ENCODE results near the gene NOL12.

DNA sequence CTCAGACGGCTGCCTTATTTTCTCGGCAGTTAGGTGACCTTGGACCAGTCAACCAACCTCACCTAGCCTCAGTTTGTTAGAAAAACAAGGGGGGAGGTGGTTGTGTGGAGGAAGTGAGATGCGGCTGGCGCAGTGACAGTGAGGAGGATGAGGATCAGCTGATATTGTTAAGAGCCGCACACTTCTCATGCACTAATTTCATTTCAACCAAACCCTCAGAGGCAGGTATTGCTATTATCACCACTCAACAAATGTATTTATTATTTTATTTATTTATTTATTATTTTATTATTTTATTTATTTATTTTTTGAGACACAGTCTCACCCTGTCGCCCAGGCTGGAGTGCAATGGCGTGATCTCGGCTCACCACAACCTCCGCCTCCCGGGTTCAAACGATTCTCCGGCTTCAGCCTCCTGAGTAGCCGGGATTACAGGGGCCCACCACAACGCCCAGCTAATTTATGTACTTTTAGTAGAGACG lies 8.6 kb upstream of the NOL12 start:
- TF ChIP-seq, protein P1, sequence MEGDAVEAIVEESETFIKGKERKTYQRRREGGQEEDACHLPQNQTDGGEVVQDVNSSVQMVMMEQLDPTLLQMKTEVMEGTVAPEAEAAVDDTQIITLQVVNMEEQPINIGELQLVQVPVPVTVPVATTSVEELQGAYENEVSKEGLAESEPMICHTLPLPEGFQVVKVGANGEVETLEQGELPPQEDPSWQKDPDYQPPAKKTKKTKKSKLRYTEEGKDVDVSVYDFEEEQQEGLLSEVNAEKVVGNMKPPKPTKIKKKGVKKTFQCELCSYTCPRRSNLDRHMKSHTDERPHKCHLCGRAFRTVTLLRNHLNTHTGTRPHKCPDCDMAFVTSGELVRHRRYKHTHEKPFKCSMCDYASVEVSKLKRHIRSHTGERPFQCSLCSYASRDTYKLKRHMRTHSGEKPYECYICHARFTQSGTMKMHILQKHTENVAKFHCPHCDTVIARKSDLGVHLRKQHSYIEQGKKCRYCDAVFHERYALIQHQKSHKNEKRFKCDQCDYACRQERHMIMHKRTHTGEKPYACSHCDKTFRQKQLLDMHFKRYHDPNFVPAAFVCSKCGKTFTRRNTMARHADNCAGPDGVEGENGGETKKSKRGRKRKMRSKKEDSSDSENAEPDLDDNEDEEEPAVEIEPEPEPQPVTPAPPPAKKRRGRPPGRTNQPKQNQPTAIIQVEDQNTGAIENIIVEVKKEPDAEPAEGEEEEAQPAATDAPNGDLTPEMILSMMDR (IDR thresholded peaks at IDR 0.05): no peak
- no peak for TF ChIP-seq POLR2A (IDR thresholded peaks at IDR 0.05)
